GM19395 (cell line): Measurements from ENCODE around the gene MYMK.

ENCODE experiments used
- ATAC-seq: cut with Tn5 transposase; IDR thresholded peaks from one replicate; pipeline ENCODE4 v1.9.1; 2021; ENCODE audit warnings: mild to moderate bottlenecking, moderate library complexity; ENCODE audit not compliant: unreplicated experiment

MYMK gene

DNA sequence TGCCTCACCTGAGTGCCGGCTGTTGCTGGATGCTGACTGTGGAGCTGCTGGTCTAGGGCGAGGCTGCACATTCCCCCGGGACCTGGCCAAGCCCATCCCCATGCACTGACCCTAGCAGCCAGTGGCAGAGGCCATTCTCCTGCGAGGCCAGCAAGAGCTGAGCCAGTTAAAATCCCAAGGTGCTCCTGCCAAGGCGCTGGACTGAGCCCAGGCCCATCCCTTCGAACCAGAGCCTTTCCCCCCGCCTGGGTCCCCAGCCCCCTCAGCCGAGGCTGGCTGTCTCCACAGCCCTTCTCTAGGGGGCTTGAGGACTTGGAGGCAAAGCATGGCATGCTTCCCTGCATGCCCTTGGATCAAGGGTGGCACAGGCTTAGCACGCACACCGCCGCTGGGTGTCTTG lies 11.3 kb upstream of the MYMK start:
- ATAC-seq: no peak

DNA sequence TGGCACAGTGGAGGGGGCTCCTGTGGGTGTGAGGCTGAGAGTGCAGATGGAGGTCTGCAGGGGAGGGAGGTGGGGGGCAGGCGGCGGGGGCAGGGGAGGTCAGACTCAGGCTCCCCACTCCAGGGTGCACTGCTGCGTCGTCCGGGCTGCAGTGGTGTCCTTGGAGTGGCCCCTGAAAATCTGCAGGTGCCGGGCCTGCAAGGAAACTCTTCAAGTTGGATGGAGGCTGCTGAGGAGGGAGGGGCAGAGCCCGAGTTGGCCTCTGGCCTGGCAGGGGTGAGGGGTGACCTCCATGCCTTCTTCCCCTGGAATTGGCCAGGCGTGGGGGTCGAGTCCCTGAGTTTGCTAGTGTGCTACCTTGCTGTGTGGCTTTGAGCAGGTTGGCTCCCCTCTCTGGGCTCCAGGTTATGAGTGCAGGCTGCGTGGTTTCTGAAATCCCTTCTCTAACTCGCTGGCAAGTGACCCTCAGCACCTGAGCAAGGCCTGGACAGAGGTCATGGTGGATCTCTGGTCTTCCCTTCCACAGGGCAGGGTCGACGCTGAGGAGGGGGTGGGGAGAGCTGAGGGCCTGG lies 10.6 kb upstream of the MYMK start:
- ATAC-seq: no peak

DNA sequence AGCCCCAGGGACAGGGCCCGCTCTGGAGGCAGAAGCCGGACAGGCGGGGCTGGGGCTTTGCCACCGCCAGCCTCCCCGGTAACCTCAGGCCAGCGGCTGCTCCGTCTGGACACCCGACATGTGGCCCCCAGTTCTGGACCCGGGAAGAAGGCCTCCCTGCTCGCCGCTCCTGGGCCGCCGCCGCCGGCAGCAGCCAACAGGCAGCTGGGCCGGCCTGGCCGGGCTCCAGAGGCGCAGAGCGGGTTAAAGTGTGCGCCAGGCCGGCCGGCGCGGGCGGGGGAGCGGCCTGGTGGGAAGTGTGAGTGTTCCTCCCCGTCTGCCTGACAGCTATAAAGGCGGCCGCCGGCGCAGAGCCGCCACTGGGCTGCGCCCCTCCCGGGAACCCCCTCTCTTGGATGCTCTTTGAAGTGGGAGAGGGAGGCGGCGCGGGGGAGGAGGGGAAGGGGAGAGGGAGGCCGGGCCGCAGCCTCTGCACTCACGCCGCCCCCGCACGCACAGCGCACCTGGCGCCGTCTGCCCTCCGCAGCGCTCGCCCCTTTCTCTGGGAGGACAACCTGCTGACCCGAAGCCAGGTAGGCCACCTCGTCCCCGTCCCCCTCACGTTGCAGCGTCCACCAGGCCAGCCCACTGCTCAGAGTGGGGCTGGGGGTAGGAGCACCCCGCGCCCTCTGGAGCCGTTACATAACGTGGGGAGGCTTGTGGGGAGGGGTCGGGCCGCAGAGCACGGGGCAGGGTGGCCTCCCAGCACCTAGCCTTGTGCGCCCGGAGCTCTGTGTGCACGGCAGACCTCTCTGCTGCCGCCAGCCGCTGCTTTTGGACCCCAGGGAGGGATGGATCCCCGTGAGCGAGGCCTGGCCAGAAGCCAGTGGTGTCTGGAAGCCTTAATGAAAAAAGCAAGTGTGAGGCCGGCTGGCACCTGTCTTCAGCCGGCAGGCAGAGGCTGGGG lies 9.9 kb upstream of the MYMK start, which contains the start of gene ADAMTSL2:
TSS of gene ADAMTSL2 (plus strand) at position 359 of the 946 bp plus-strand sequence. CDS start 2,009 bp downstream, outside the sequence.
- ATAC-seq: no peak

DNA sequence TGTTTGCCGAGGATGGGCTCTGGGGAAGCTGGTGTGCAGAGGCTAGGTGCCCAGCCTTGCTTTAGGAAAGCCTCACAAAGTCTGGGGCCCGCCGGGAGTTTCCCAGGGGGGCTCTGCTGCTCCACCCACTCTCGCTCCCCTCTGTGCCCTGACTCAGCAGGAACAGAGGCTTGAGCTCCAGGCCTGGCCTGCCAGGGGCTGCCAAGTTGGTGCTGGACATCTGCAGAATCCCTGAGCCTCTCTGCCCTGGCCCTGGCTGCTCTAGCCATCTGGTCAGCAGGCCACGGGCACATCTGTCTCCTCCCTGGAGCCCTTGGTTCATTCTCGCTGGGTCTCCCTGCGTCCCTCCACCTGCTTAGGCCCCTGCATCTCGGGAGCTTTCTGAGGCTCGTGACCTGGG lies 9.1 kb upstream of the MYMK start:
- ATAC-seq: no peak

DNA sequence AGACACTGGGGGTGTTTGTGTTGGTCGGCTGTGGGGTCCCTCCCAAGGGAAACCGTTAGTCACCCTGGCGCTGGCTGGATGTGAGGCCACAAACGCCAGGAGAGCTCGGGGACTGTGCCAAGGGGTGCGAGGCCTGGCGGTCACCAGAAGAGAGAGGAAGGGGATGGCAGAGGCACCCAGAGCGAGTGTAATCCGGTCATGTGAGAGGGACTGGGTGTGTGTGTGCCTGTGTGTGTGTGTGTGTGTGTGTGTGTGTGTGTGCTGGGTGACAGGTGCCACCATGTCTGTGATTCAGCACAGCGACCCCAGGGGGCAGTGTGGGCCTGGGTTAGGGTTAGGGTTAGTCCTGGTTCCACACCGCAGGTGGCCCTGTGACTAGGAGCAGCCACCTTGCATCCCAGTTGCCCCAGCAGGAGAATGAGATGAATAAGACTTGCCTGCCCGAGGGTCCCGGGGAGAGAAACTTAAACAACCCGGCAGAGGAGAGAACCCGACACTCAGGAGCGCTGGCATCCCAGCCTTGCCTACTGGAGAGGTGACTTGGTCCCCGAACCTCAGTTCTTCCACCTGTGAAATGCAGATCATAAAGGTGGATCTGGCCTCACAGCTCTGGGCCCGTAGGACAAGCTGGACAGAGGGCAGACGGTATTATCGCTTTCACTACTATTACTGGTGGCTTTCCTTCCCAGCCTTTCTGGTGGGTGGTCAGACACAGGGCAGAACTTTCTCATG lies 8.3 kb upstream of the MYMK start:
- no peak for ATAC-seq

DNA sequence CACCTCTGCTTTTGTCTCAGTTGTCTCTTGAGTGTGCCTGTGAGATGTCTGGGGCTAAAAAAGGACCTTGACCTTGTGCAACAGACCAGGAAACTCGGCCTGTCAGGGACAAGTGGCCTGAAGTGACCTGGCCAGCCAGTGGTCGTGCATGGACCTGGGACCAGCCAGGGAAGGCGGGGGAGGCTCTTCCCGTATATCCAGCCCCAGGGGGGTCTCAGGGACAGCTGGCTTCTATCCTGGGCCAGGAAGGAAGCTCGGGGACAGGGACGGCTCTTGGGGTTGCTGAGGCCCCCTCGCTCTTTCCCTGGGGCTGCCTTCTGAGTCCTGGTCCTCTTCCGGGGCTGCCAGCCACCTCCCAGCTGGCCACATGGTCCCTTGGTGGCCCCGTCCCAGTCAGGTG lies 6.5 kb upstream of the MYMK start:
- no peak for ATAC-seq

DNA sequence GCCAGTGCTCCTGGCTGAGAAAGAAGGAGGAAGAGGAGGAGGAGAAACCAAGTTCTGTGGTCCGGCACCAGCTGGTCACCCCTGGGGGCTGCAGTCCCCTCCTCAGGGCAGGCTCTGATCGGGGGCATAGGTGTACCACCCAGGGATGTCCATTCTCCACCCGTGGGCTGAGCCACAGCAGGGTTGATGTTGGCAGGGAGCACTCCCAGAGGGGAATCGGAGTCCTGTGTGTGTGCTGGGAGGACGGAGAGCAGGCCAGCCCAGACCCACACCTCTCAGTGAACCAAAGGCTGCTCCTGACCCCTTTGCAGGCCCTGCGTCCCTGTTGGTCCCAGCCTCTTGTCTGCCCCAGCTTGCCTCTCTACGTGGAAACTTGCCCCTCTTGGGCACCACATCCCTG lies 5.1 kb upstream of the MYMK start:
- no peak for ATAC-seq

DNA sequence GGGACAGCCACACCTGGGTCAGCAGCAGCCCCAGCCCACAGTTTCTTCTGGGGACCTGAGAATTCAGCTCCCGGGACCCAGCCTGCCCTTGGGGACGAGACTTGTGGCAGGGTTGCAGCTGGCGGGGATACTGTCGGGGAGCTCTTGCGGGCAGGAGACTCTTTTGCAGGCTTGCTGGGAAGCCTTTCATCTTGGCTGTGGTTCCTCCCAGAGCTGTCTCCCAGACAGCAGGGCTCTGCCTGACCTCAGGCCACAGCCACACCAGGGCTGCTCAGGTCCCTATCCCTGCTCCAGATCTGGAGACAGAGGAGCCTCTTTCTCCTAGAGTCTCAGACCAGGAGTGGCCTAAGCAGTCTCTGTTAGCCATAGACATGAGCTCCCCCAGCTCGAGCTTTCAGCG lies 4.7 kb upstream of the MYMK start:
- no peak for ATAC-seq

DNA sequence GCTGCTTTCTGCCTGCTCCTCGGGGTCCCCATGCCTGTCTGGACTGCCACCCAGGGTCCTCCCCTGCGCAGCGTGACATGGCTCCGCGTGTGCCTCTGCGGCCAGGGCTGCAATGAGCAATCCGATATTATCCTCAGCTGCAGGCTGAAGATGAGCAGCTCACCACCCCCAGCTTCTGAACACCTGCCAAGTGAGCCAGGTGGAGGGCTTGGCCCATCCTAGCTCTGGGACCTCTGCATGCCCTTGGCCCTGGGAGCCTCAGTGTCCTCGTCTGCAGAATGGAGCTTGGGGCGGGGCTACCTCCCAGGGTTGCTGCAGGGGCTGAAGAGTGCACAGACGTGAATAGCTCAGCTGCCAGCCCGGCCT lies 4.1 kb upstream of the MYMK start:
- no peak for ATAC-seq

DNA sequence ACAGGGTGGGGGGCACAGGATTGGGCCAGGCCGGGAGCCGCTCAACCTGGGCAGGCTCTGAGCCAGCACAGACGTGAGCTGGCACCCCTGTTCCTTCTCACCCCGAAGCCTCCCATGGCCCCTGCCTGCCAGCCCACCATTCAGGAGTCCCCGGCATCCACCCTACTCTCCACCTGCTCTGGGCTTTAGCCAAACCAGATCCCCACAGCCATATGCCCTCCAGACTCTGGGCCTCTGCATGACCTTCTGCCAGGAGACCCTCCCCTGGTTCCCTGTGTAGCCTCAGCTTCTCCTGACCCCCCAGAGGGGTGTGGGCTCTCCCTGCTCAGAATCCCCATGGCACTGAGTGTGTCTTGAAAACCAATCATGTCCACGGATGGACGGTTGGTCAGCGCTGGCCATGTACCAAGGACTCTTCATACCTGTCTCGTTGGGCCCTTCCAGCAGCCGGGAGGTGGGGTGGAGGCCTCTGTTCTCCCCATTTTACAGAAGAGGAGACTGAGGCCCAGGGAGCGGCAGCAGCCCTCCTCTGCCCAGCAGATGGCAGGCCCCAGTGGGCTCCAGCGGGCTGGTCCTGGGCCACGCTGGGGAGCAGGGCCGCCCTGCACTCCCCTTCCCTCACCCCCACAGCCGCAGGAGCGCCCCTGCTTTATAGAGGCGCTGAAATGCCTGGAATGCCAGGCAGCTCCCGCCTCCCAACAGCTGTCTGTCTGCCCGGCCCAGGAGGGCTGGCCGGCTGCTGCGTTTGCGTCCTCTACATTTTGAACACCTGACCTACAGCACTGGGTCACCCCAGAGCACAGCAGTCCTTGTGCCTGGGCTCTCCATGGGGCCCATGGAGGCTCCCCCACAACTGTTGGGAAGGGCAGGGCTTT lies 3.5 kb upstream of the MYMK start:
- no peak for ATAC-seq

DNA sequence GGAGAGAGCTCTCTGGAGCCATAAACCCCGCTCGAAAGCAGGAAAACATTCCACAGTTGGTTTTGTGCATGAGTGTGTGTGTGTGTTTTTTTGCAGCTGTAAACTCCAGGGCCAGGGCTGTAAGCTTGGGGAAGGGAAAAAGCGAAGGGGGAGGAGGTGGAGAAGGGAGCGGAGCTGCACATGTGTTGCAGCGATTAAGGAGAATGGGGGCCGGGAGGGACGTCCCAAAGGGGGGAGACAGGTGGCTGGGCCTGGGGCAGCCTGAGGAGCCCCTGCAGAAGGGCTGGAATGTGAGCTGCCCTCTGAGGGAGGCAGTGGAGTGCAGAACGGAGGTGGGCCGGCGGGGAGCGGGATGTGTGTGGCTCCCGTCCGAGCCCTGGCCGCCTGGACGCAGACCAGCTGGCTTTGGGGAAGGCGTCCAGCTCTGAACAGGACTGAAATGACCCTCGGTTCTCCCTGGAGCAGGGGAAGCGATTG lies 2.7 kb upstream of the MYMK start:
- ATAC-seq: no peak

DNA sequence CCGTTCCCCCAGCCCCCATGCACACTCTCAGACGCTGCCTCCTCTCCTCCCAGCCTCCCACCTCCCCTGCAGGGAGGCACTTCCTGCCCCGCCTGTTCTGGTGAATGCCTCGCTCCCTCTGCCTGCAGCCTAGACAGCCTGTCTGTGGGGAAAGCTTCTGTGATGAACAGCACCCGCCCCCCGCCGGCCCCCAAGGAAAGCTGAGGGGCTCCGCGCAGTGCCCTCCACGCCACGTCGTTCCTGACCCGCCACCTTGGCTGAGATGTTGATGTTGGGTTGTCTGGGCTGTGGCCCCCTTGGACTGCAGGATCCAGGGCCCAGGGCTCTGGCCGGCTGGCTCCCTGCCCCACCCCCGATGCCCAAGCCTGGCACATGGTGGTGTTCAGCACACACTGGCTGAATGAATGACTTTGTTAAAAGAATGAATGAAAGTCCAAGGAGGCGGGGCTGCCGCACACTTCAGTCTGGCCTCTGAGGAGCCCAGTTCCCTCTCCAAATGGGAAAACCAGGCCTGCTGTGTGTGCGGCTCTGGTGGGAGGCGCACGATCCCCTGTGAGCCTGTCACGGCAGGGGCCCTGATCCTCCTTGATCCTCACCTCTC lies 2.1 kb upstream of the MYMK start:
- ATAC-seq: no peak

DNA sequence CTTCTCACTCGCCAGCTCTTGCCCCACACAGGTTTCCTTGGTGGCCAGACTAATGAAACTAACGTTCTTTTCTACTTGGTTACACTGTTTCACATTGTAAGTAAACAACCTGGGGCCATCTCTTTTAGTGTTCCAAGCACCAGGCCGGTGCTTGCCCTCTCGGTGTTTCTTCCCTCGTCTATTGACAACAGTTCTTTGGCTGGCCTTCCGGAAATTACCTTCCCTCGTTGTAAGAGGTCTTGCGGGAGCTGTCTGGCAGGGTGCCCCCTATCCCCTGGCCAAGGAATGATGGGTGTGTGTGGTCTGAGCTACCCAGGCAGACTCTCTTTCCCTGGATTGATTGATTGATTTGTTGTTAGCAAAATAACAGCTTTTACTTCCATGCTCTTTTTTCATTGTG lies 918 bp upstream of the MYMK start:
- ATAC-seq: no peak

DNA sequence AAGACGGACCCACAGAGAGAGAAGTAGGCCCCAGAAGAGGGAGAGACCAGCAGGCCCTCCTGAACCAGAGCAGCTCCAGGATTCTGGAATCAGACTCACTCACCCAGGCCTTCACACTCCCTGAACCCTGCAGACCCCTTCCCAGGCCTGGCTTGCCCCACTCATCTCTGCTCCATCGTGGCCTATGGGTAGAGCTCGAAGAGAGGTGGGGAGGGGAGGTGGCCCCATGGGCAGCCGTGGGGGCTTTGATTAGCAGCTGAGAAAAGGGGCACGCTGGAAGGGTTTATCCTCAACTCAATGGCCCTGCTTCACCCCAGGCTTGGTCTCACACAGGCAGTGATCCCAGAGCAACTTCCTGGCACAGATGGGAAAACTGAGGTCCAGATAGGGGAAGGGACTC lies 613 bp downstream of the MYMK start:
- no peak for ATAC-seq

DNA sequence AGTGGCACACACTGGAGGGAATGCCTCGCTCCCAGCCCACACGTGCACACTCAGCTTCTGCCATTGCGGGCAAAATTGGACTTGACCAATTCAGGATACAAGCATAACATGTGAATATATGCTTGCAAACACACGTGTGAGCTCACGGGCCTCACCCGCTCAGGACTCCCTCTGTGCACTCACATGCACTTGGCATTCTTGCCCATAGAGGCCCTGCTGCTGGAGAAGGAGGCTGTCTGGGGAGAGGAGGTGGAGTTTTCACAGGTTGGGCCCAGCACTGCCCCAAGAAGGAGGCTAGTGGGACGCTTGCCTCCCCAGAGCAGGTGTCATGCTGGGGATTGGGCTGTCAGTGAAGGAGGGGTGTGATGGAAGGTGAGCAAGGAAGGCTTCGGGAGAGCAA lies 1.7 kb downstream of the MYMK start:
- no peak for ATAC-seq

DNA sequence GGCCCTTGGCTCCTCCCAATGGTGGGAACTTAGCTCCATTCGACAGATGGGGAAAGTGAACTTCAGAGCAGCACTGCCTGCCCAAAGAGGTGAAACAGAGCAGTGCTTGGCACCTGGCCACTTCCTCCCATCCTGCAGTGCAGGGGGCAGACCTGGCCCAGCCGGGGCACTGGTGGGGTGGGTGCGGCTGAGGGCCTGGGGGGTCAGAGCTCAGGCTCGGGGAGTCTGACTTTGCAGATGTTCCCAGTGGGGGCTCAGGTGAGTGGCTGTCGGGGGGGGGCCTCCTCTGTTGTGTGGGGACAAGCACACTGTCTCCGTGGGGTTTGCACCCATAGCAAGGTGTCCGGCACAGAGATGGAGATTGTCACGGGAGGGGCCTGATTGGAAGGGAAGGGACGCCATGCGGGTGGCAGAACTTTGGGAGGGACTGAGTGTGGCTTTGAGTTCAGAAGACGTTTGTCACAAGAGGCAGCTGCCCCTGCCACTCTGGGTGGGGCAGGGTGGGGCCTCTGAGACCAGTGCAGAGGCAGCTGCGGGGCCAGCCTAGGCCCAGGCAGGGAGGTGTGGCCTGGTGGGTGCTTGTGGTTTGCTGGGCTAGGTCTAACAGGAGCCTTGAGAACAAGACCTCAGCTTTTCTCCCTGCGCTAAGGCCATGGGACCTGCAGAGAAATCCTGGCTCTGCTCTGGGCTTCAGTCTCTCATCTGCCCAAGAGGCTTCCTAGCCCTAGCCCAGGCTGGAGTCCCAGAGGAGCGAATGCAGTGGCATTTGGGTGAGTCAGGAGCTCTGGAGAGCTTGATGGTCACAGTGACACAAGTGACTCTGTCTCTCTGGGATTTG lies 2.5 kb downstream of the MYMK start:
- no peak for ATAC-seq

DNA sequence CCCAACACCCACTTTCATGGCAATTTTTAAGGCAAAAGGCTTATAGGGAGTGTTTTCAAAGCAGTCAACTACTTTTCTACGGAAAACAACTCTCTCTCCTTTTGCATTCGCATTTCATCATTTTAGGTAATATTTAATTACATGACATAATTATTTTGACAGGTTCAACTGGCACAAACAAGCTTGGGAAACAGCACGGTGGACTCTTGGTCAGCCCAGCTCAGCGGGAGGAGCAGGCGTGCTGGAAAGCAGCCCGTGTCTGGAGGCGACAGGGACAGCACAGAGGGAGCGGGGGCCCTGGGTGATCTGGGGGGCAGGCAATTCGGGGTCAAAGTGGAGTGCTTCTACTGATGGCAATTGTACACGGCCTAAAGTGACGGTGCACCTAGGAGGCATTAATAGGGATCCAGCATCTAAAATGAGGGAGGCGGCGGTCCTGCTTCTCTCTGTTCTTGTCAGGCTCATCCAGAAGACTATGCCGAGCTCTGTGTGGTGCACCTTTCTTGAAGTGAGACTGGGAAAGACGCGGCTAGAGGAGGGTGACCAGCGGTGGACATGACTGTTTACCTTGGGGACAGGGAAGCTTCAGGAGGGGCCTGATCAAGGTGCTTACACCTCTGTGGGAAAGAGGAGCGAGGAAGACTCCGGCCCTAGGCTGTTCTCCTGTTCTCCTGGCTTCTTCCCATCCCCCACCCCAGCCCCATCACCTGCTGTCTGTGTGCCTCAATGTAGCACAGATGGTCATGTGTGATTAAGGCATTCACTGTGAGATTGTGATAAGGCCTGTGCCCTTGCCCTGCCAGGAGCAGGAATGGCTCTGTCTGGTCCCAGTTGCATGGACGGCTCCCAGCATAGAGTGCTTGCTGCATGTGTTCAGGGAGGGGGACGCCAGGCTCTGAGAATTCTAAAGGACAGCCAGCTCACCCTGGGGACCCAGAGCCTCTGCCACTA lies 3.4 kb downstream of the MYMK start:
- no peak for ATAC-seq

DNA sequence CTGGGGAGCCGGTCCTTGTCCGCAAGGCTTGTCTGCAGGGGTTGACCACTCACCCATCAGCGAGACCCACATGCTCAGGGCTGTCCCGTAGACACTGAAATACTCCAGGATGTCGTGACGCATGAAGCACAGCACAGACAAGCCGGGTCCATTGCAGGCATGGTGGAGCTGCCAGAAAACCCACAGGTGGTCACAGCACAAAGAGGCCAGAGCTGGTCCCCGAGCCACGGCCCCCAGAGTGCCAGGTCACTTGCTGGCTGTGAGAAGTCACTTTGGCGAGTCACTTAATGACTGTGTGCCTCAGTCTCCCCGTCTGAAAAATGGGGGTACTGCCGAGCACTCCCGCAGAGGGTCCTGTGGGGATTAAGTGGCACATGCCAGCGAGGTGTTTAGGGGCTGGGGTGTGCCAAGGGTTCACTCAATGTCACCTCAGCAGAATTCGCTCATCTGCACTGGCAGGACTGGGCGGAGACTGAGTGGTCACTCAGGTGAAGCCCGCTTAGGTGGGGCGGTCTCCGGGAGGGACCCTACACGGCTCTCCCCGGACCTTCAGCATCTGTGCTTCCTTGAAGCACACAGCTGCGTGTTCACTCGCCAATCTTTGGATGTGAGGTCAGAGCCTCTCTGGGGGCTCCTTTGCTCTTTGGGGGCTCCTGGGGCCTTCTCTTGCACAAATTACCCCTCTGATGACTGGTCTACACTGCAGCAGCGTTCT lies 4.5 kb downstream of the MYMK start:
- no peak for ATAC-seq
